Activated CD4-positive, alpha-beta T cell treated with anti-CD3 and anti-CD28 coated beads for 48 hours (primary cell): Measurements from ENCODE around the gene SMARCA2.

Source experiments
- DNase-seq: peaks from one replicate; pipeline ENCODE4 v3.0.0-alpha.2; 2020

The SMARCA2 gene

DNA sequence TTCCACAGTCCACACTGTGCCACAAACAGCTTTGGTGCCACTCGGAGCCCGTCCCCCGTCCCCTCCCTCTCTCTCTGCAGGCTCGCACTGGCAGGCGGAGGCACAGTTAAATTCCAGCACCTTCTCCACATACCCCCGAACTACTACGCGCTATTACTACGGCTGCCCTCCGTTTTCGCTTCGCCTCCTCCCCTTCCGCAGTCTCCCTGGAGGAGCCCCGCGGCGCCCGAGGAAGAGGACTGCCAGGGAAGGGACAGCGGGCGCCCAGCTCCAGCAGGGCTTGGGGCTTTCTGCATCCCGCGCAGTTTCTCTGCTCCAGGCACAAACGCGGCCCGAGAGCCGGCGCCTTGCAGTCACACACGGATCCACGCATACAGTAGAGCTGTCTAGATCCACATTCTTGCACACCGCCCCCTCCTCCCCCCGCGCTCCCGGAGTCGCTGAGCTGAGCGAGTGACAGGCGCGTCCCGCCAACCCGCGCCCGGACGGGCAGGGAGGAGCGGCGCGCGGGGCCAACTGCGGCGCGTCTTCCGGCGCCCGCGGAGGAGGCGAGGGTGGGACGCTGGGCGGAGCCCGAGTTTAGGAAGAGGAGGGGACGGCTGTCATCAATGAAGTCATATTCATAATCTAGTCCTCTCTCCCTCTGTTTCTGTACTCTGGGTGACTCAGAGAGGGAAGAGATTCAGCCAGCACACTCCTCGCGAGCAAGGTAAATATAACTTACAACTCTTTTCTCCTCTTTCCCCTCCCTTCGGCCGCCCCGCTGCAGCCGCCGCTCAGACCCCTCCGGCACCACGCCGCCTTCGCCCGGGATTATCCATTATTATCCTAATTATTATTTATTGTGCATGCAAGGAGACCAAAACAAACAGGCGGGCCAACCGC lies at the start of gene SMARCA2:
SMARCA2 (plus strand) TSS at position 652 of the 885 bp plus-strand sequence. CDS start 13,676 bp downstream, outside the sequence.
- peak; percentile 97 for DNase-seq

DNA sequence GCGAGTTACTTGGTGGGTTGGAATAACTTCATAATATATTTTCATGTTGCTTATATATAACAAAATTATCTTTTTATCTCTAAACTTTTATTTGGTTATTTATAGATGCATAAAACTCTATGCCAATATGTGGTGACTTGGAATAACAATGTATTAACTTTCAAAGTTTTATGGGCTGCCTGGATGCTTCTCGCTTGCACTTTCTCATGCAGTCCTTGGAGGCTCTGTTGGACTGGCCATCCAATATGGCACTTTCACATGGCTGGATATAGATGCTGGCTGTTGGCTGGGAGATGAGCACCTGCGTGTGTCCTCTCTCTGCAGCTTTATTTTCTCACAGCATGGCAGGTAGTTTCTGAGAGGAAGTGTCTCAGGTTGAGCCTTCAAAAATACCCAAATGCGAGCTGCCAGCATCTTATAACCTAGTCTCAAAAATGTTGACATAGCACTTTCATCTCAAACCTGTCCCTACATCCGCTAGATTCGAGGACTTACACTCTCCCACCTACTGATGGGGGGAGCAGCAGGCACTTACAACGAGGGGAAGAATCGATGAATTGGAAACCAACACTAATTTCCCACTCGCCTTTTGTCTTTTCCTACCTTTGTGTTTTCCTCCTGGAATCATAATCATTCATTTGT lies 48.3 kb upstream of the SMARCA2 start:
- DNase-seq = no peak

- no peak for DNase-seq
Observed at GRCh38 chr9:1969160-1969559, 46.0 kb upstream of the SMARCA2 start.

GRCh38 chr9:1969898-1970297 lies 45.2 kb upstream of the SMARCA2 start:
- DNase-seq = no peak

DNA sequence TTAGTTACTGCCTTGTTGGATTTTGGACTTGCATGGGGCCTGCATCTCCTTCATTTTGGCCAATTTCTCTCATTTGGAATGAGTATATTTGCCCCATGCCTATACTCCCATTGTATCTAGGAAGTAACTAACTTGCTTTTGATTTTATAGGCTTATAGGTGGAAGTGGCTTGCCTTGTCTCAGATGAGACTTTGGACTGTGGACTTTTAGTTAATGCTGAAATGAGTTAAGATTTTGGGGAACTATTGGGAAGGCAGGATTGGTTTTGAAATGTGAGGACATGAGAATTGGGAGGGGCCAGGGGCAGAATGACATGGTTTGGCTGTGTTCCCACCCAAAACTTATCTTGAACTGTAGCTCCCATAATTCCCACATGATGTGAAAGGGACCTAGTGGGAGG lies 42.5 kb upstream of the SMARCA2 start:
- DNase-seq = no peak

- DNase-seq = no peak
Observed at GRCh38 chr9:1977026-1977425, 38.1 kb upstream of the SMARCA2 start.

GRCh38 chr9:1978941-1979340 lies 36.2 kb upstream of the SMARCA2 start:
- no peak for DNase-seq

- no peak for DNase-seq
Observed at GRCh38 chr9:1979741-1980367, 35.3 kb upstream of the SMARCA2 start.

GRCh38 chr9:1980387-1980786 lies 34.8 kb upstream of the SMARCA2 start:
- no peak for DNase-seq

GRCh38 chr9:1982074-1982473 lies 33.1 kb upstream of the SMARCA2 start:
- no peak for DNase-seq

DNA sequence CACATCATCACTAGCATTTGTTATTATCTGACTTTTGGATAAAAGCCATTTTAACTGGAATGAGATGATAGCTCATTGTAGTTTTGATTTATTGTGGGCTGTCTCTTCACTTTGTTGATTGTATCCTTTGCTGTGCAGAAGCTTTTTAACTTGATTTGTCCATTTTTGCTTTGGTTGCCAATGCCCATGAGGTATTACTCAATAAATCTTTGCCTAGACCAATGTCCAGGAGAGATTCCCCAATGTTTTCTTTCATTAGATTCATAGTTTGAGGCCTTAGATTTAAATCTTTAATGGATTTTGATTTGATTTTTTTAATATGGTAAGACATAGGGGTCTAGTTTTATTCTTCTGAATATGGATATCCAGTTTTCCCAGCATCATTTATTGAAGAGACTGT lies 28.8 kb upstream of the SMARCA2 start:
- no peak for DNase-seq

DNA sequence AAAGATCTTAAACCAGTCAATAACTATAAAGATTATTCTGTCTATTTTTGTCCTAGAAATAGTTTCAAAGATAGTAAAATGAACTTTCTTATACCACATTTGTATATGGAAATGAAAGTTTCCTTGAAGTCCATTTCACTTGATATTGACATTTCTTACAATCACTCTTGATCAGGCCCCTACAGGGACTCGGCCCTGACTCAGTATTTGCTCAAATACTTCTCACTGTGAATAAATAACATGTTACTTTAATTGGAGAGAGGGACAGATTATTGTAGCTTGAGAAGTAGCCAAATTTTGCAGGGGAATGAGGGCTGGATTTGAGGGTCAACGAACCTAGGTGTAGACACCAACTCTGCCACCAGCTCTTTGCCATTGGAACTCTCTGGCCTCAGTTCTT lies 25.6 kb upstream of the SMARCA2 start:
- DNase-seq = no peak

DNA sequence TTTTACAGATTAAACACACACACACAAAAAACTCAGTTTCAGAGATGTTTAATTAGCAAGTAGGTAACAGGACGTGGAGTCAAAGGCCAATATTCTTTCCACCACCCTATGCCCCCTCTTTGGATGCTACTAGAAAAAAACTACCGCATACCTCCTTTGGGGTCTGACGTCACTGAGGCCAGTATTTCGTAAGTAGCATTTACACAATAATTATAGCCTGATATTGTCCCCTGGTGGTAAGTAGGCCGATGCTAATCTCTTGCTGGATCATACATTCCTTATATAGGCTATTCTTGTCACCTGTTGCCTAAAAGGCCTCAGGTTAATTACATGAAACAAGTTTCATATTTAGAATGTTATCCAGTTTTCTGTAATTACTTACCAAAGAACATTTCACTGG lies 21.0 kb upstream of the SMARCA2 start:
- DNase-seq = no peak

- no peak for DNase-seq
Observed at GRCh38 chr9:1995084-1995483, 20.1 kb upstream of the SMARCA2 start.

GRCh38 chr9:1996156-1996555 lies 19.0 kb upstream of the SMARCA2 start:
- DNase-seq = no peak

DNA sequence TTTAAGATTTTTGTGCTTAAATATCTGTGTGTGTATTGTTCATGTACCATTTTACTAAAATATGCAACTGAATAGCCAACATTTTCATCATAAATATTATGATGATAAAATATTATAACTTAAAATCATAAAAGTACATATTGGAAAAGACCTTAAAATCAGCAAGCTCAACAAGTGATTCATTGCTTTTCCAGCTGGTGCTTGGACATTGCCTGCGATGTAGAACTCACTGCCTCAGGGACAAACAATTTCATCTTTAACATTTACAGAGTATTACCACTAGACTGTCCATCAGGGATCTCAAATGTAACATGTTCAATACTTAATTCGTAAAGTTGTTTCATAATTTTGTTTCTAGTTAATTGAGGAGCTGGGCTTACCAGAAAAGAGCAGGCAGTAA lies 17.5 kb upstream of the SMARCA2 start:
- no peak for DNase-seq

DNA sequence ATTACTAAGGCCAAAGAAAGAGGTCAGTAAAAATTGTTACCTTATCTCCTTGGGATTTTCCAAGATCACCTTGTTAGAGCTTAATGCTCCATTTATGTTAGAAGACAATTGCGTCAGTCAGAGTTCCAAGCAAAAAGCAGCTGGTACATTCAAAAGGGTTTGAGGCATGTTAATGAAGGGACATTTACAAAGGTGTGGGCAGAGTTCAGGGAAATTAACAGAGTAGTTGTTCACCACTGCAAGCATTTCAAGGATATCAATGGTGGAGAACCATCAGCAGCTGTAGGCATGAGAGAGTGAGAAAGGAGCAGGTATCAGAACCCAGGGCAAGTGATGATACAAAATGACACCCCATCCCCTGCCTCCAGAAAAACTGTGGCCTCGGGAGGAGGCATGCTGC lies 17.0 kb upstream of the SMARCA2 start:
- DNase-seq = no peak

DNA sequence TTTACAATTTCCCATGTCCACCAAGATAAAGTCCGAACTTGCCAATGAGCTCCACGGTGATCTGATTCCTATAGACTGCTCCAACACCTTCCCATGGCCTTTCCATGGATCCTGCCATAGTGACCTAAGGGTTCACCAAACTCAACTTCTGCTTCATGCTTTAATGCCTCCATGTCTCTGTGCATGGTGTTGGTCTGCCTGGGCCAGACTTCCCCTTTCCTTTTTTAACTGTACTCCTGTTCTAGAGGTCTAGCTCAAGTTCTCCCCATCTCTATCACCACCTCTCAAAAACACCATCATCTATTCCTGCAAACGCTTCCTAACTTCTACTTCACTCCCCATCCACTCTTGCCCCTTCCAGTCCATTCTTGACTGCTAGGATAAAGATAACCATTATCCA lies 14.8 kb upstream of the SMARCA2 start:
- DNase-seq = no peak

DNA sequence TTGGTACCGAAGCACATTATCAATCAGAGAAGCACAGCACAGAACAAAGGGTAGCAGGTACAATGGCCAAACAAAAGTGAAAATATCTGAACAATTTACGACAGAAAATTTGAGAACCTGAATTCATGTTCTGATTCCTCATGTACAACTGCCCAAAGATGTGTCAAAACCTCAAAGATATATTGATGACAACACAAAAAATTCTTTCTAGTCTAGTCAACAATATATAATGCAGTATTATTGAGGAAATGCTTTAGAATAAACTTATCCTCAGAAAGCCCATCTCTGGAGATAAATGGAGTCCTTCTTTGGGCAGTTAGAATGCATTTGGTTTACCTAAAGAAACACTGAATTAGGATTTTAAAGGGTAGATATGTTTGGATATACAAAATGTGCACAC lies 6.8 kb upstream of the SMARCA2 start:
- DNase-seq = no peak

DNA sequence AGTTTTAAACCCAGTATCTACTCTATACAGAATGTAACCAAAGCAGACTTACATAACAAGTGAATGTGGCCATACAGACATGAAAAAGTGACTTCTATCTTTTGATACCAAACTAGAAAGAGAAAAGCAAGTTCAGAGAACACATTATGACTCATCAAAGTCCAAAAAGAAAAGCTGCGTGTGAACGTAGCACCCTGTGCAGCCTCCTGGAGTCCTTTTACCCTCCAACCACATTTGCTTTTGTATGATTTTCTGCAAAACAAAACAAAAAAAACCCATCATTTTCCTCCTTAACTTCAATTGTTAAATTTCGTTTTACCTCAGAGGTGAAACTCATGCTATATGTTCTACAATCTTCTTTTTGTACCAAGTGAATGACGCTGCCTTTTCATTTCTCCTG lies 2.8 kb upstream of the SMARCA2 start:
- peak; percentile 30 for DNase-seq

GRCh38 chr9:2013743-2014475 lies 1.2 kb upstream of the SMARCA2 start:
- no peak for DNase-seq

GRCh38 chr9:2015581-2016407 lies 647 bp downstream of the SMARCA2 start:
- DNase-seq = peak; percentile 64
